Activated CD8-positive, alpha-beta memory T cell treated with anti-CD3 and anti-CD28 coated beads, Interleukin-2, amount 10 ng/mL, durations not matched to agents 7 days and 5 days (primary cell): ENCODE data around the gene IGF1R. TPM values are rescaled to one million over a fixed set of nuclear protein-coding genes. Genes with fewer than 3 reads are reported as not detected.

Source experiments
- ATAC-seq: fragments of 150-1000 bp; cut with Tn5 transposase; one replicate; pipeline ENCODE4 v1.10.0; 2021; ENCODE audit warnings: moderate library complexity
- CTCF ChIA-PET: fragments of 350-600 bp; sonication (Branson Sonifier 250); formaldehyde crosslinking; loops from one replicate; lab custom pipeline; 2021; ENCODE audit warnings: antibody characterized with exemption; lab: Charles Lee
- DNase-seq: peaks from one replicate; pipeline ENCODE4 v3.0.0-alpha.2; 2020
- H3K27ac Mint-ChIP-seq: one replicate; pipeline ENCODE4 v1.8.0; 2021; ENCODE audit warnings: mild to moderate bottlenecking, mixed read lengths
- H3K27me3 Mint-ChIP-seq: one replicate; pipeline ENCODE4 v1.8.0; 2021; ENCODE audit warnings: mixed read lengths
- H3K36me3 Mint-ChIP-seq: one replicate; pipeline ENCODE4 v1.8.0; 2021; ENCODE audit warnings: mild to moderate bottlenecking, mixed read lengths
- H3K4me1 Mint-ChIP-seq: one replicate; pipeline ENCODE4 v1.8.0; 2021; ENCODE audit warnings: mixed read lengths
- H3K4me3 Mint-ChIP-seq: one replicate; pipeline ENCODE4 v1.8.0; 2021; ENCODE audit warnings: mild to moderate bottlenecking, moderate library complexity, mixed read lengths
- H3K9me3 Mint-ChIP-seq: one replicate; pipeline ENCODE4 v1.8.0; 2022; ENCODE audit warnings: low read depth, mixed read lengths
- total RNA-seq, 2 experiments: library from RNA; stranded (reverse); gene quantifications; one replicate each; pipeline ENCODE4 v1.2.3, GENCODE V29; 2021

The IGF1R gene
- total RNA-seq, 2 experiments from 2014 or later = 6.2 to 7.0 TPM

- no peak overlapping the region for H3K27ac Mint-ChIP-seq
- H3K9me3 Mint-ChIP-seq = no peaks in the 10 kb centered on the region
- ATAC-seq (no peak), DNase-seq (no peak)
- peaks cover 2% of the 10 kb centered on the region for H3K4me1 Mint-ChIP-seq
- CTCF ChIA-PET = no interaction called here
- no peaks in the 10 kb centered on the region for H3K27me3 Mint-ChIP-seq
- peaks cover 1% of the 10 kb centered on the region for H3K36me3 Mint-ChIP-seq
- H3K4me3 Mint-ChIP-seq = no peak overlapping the region
Measured at GRCh38 chr15:98745650-98746374, 97.5 kb downstream of the IGF1R start.

DNA sequence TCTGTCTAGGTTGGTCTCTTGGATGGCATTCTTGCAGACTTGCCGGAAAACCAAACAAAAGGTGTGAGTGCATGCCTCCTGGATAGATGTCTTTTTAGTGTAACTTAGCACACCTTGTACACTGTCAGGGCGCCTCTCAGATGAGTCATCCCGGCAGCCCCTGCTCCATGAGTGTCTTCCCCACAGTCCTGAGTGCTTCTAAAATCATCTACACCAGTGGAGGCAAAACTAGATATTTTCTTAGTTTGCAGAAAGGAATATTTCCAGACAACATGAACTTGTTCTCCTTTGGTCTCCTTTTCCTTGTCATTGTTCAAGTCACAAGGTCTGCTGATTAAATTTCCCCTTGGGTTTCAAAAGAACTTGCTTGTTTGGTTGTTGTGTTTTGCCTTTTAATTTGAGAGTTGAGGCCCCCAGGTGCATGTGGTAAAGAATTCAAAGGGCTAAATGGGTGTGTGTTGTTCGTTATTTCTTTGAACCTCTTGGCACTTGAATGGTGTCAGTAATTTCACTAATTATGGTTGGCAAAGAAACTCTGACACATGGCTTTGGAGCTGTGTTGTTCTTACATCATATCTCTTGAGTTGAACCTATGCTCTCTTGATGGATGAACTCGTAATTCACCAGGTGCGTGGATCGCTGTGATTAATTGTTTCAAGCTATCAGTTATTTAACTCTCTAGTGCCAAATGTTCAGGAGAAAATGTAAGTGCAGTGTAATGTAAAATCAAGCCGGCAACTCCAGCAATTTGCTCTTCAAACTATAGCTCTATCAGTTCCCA lies 98.2 kb downstream of the IGF1R start:
- Mint-ChIP-seq H3K9me3 (no peaks in the 10 kb centered on the region), H3K36me3 (peaks cover 1% of the 10 kb centered on the region), H3K4me3 (no peak overlapping the region), H3K27me3 (no peaks in the 10 kb centered on the region), H3K27ac (no peak overlapping the region), H3K4me1 (peaks cover 2% of the 10 kb centered on the region)
- DNase-seq (no peak), ATAC-seq (no peak)
- CTCF ChIA-PET = no interaction called here

DNA sequence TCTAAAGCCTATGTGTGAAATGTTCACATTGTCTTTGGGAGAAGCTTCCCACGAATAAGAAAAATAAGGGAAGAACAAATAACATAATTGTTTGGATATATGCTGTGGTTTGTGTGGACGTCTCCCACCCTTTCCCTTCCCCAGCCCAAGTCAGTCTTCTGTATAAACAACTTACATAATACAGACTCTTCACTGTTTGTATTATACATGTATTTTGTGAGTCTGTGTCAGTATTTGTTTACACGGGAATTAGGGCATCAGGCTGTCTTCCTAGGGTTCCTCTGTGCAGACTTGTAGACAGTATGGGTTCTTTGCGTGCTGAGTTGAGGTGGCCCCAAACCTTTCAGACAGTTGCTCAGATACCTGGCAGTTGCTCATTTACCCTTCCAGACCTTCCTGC lies 103.4 kb downstream of the IGF1R start:
- CTCF ChIA-PET = interaction anchor here (1.1 kb wide), 1 partner anchor 189 kb away, joined by 3 read pairs; no protein-coding TSS in a partner anchor
- Mint-ChIP-seq H3K4me1 (peaks cover 2% of the 10 kb centered on the region), H3K27me3 (no peaks in the 10 kb centered on the region), H3K9me3 (no peaks in the 10 kb centered on the region), H3K27ac (no peak overlapping the region), H3K4me3 (no peak overlapping the region), H3K36me3 (peaks cover 1% of the 10 kb centered on the region)
- DNase-seq = no peak
- ATAC-seq = no peak

- H3K27ac Mint-ChIP-seq = no peak overlapping the region
Measured at GRCh38 chr15:98753726-98754656, 105.7 kb downstream of the IGF1R start.

GRCh38 chr15:98754657-98755022 lies 106.3 kb downstream of the IGF1R start:
- CTCF ChIA-PET = no interaction called here

More at GRCh38 chr15:98753726-98754656, 105.7 kb downstream of the IGF1R start:
- no peaks in the 10 kb centered on the region for H3K9me3 Mint-ChIP-seq
- H3K4me1 Mint-ChIP-seq = peaks cover 2% of the 10 kb centered on the region
- no peaks in the 10 kb centered on the region for H3K36me3 Mint-ChIP-seq
- CTCF ChIA-PET = interaction anchor here (0.7 kb wide), 1 partner anchor 203 kb away, joined by 4 read pairs; no protein-coding TSS in a partner anchor
- ATAC-seq = no peak
- H3K27me3 Mint-ChIP-seq = no peaks in the 10 kb centered on the region
- H3K4me3 Mint-ChIP-seq = no peak overlapping the region
- no peak for DNase-seq

DNA sequence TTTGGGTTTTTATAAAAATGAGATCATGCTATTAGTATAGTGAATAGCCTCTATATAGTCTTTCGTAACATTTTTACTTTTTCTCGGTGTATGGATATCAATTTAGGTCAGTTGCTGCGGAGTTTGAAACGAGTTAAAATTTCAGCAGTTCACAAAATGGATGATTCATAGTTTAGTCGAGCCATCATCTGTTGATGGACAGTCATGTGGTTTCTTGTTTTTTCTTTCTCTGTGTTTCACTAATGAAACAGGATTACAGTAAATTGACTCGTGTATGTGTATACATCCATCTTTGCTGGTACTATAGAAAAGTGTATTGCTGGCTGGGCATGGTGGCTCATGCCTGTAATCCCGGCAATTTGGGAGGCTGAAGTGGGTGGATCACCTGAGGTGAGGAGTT lies 106.8 kb downstream of the IGF1R start:
- H3K27me3 Mint-ChIP-seq = no peaks in the 10 kb centered on the region
- peaks cover 2% of the 10 kb centered on the region for H3K4me1 Mint-ChIP-seq
- no peak overlapping the region for H3K4me3 Mint-ChIP-seq
- no peak for ATAC-seq
- CTCF ChIA-PET = no interaction called here
- no peaks in the 10 kb centered on the region for H3K36me3 Mint-ChIP-seq
- no peaks in the 10 kb centered on the region for H3K9me3 Mint-ChIP-seq
- DNase-seq = no peak
- H3K27ac Mint-ChIP-seq = no peak overlapping the region

More at GRCh38 chr15:98754657-98755022, 106.3 kb downstream of the IGF1R start:
- no peaks in the 10 kb centered on the region for H3K36me3 Mint-ChIP-seq
- no peaks in the 10 kb centered on the region for H3K27me3 Mint-ChIP-seq
- no peak overlapping the region for H3K27ac Mint-ChIP-seq
- ATAC-seq = no peak
- H3K9me3 Mint-ChIP-seq = no peaks in the 10 kb centered on the region
- no peak for DNase-seq
- no peak overlapping the region for H3K4me3 Mint-ChIP-seq
- H3K4me1 Mint-ChIP-seq = peaks cover 2% of the 10 kb centered on the region

- ATAC-seq (no peak), DNase-seq (no peak)
- no peak overlapping the region for H3K4me3 Mint-ChIP-seq
- H3K36me3 Mint-ChIP-seq = no peaks in the 10 kb centered on the region
- H3K4me1 Mint-ChIP-seq = peaks cover 2% of the 10 kb centered on the region
- H3K9me3 Mint-ChIP-seq = no peaks in the 10 kb centered on the region
- CTCF ChIA-PET = no interaction called here
- no peaks in the 10 kb centered on the region for H3K27me3 Mint-ChIP-seq
- H3K27ac Mint-ChIP-seq = no peak overlapping the region
Measured at GRCh38 chr15:98755781-98756180, 107.4 kb downstream of the IGF1R start.

GRCh38 chr15:98758224-98758623 lies 109.9 kb downstream of the IGF1R start:
- no peak overlapping the region for H3K4me3 Mint-ChIP-seq
- H3K27ac Mint-ChIP-seq = no peak overlapping the region
- no peaks in the 10 kb centered on the region for H3K9me3 Mint-ChIP-seq
- DNase-seq (no peak), ATAC-seq (no peak)
- no peaks in the 10 kb centered on the region for H3K36me3 Mint-ChIP-seq
- no peaks in the 10 kb centered on the region for H3K27me3 Mint-ChIP-seq
- peaks cover 2% of the 10 kb centered on the region for H3K4me1 Mint-ChIP-seq
- CTCF ChIA-PET = no interaction called here

DNA sequence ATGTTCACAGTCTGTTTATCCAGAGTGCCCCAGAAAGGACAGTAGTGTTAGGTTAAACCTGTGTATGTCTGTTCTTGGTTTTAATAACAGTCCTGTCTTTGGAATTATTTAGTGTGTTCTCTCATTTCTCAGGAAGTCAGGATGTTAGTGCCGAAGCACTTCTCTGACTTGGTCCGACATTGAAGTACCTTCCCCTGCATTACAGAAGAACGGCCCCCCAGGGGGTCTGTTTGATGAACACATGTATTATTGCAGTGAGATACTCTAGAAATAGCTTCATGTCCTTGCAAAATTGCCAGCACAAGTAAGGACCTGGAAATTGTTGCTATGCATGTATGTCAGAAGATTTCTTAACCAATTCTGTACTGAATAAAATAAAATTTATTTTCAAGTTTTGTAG lies 110.9 kb downstream of the IGF1R start:
- Mint-ChIP-seq H3K36me3 (no peaks in the 10 kb centered on the region), H3K9me3 (no peaks in the 10 kb centered on the region), H3K4me3 (no peak overlapping the region), H3K4me1 (peaks cover 2% of the 10 kb centered on the region), H3K27me3 (no peaks in the 10 kb centered on the region), H3K27ac (no peak overlapping the region)
- CTCF ChIA-PET = interaction anchor here (0.6 kb wide), 1 partner anchor 62 kb away, joined by 3 read pairs; no protein-coding TSS in a partner anchor
- no peak for ATAC-seq
- DNase-seq = no peak

GRCh38 chr15:98760112-98760826 lies 111.9 kb downstream of the IGF1R start:
- ATAC-seq (no peak), DNase-seq (no peak)
- no peaks in the 10 kb centered on the region for H3K27me3 Mint-ChIP-seq
- no peaks in the 10 kb centered on the region for H3K9me3 Mint-ChIP-seq
- H3K4me3 Mint-ChIP-seq = no peak overlapping the region
- no peaks in the 10 kb centered on the region for H3K36me3 Mint-ChIP-seq
- H3K4me1 Mint-ChIP-seq = no peaks in the 10 kb centered on the region
- CTCF ChIA-PET = interaction anchor here (1.0 kb wide), 1 partner anchor 18 kb away, joined by 3 read pairs; no protein-coding TSS in a partner anchor
- H3K27ac Mint-ChIP-seq = no peak overlapping the region

DNA sequence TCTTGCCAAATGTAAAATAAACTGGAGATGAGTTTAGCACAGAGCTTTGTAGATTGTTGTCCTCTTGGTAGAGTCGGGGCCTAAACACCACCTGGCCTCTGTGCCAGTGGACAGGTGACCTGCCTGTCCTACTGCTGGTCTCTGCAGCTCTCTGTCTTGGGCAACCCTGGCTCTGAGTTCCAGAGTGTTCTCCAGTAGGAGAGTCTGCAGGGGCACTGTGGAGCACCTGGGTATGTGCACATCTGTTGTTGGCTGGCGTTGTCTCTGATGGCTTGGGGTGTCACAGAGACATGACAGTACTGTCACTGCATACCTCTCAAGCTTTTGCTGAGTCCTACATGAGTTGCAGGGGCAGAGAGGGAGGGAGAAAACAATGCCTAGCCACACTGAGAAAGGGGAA lies 112.6 kb downstream of the IGF1R start:
- Mint-ChIP-seq H3K27ac (no peak overlapping the region), H3K4me1 (no peaks in the 10 kb centered on the region)
- CTCF ChIA-PET = interaction anchor here (1.0 kb wide), 1 partner anchor 17 kb away, joined by 3 read pairs; no protein-coding TSS in a partner anchor

DNA sequence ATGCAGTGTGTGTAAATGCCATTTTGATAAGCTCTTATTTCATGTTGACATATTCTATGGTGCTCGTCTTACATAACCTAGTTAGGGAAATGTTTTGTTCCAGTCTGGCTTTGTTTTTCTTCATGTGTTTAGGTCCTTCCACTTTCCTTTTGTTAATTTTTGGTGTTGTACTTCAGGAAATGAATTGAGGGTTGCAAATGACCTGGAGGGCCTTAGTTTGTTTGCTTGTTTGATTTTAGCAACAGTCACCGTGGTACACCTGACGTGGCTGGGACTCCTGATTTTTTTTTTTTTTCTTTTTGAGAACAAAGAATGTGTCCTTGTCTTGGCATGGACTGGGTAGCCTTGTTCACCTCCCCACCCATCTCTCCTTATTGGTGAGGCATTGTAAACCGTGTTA lies 114.8 kb downstream of the IGF1R start:
- no peaks in the 10 kb centered on the region for H3K9me3 Mint-ChIP-seq
- H3K4me1 Mint-ChIP-seq = no peaks in the 10 kb centered on the region
- ATAC-seq (no peak), DNase-seq (no peak)
- no peaks in the 10 kb centered on the region for H3K27me3 Mint-ChIP-seq
- H3K4me3 Mint-ChIP-seq = no peak overlapping the region
- no peak overlapping the region for H3K27ac Mint-ChIP-seq
- H3K36me3 Mint-ChIP-seq = no peaks in the 10 kb centered on the region
- CTCF ChIA-PET = interaction anchor here (1.5 kb wide), 1 partner anchor 16 kb away, joined by 4 read pairs; no protein-coding TSS in a partner anchor

More for the DNA sequence above, 112.6 kb downstream of the IGF1R start:
- Mint-ChIP-seq H3K9me3 (no peaks in the 10 kb centered on the region), H3K36me3 (no peaks in the 10 kb centered on the region), H3K4me3 (no peak overlapping the region), H3K27me3 (no peaks in the 10 kb centered on the region)
- DNase-seq (no peak), ATAC-seq (no peak)
